GM19238 (cell line): Measurements from ENCODE around the gene NUDT3.

Experiments used
- DNase-seq: peaks from one replicate; pipeline ENCODE4 v3.0.0; 2011; ENCODE audit warnings: low spot score; ENCODE audit not compliant: insufficient read length

The NUDT3 gene

GRCh38 chr6:34239893-34240292, 152.6 kb downstream of the NUDT3 start:
- DNase-seq: no peak

DNA sequence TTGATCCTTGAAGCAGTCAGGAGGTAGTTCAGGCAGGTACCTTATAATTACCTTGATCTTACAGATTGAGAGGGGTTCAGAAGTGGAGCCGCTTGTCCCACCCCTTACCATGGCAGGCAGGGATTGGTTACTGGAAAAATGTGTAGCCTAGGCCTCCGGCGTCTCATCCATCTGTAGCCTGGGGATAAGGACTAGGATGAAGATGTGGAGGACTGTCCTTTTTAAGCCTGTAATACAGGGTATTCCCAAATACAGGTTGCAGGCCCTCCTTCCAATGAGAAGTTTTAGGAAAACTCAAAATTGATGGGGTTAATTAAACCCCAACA, 153.0 kb downstream of the NUDT3 start:
- DNase-seq: no peak

GRCh38 chr6:34238585-34239499, 153.6 kb downstream of the NUDT3 start:
- no peak for DNase-seq

DNA sequence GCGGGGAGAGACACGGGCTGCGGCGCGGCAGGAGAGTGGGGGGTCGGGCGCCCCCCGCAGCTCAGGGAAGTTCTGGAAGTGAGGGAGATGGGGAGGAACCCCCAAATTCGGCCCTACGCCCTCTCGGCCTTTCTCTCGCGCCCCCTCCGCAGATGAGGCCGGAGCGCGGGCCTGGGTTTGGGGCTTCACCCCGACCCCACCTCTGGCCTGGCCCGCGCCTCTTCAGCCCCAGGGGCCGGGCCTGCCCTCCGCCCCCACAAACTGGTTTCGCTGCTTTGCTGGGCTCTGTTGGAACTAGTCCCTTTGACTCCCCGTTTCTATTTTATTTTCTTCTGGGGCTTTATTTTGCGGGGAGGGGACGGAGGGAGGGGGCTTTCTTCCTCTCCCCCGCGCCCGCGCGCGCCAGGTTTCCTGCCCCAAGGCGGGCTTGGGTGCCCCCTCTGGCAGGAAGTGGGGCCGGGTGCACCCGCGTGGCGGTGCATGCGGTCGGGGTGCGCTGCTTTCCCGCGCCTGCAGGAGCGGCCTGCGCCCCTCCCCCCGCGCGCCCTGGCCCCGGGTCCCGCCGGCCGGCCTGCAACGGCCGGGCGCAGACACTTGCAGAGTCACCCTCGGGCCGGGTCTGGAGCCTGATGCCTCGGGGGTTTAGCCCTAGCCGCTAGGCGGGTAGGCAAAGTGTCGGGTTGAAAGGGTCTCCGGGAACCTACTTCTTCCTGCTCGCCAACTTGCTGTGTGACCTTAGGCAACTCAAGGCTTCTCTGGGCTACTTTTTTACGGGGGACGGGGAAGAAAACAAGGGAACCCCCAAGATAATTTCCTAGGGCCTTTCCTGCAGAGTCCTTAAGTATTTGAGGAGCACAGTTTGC, 154.5 kb downstream of the NUDT3 start:
- DNase-seq: peak; percentile 76

GRCh38 chr6:34237316-34237721, 155.2 kb downstream of the NUDT3 start:
- DNase-seq: peak; percentile 56

GRCh38 chr6:34236443-34237315, 155.8 kb downstream of the NUDT3 start, which contains the start of gene HMGA1:
TSS of gene HMGA1 (plus strand) at chr6:34236873. CDS start at chr6:34240781, 3,908 bp downstream.
- DNase-seq: peak; percentile 95

GRCh38 chr6:34236131-34236442, 156.4 kb downstream of the NUDT3 start:
- DNase-seq: no peak

DNA sequence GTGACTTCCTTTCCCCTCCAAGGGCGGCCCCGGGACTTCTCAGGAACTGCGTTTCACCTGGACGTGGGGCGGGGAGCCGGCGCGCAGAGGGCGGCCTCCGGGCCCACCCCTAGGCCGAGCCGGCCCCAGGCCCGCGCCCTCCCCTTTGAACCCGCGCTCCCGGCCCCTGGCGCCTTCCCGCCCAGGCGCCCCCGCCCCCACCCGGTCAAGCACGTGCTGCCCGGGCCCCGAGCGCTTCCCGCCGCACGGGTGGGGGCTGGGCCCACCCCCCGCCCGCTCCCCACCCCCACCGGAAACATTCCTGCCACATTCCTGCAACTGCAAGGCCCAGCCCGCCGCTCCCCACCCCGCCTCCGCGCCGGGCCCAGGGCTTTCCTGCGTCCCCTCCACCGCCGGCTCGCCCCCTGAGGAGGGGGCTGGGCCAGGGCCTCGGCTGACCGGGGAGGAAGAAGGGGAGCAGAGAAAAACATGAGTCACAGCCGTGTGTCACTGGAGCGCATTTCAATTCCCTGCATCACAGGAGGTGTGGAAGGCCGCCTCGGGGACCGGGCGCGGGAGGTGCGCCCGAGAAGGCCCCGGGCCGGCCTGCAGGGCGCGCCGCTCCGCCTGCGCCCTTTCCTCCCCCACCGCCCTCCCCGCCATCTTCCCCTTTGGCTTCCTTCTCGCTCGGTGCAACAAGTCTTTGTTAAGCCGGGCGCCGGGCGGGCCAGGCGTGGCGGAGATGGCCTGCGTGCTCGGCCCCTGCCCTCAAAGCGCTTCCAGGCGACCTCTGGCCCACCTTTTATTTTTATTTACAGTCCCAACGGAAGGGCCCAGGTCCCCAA, 156.9 kb downstream of the NUDT3 start:
- DNase-seq: peak; percentile 56

GRCh38 chr6:34234667-34235306, 157.7 kb downstream of the NUDT3 start:
- no peak for DNase-seq

- no peak for DNase-seq
Observed at GRCh38 chr6:34233867-34234266, 158.6 kb downstream of the NUDT3 start.

DNA sequence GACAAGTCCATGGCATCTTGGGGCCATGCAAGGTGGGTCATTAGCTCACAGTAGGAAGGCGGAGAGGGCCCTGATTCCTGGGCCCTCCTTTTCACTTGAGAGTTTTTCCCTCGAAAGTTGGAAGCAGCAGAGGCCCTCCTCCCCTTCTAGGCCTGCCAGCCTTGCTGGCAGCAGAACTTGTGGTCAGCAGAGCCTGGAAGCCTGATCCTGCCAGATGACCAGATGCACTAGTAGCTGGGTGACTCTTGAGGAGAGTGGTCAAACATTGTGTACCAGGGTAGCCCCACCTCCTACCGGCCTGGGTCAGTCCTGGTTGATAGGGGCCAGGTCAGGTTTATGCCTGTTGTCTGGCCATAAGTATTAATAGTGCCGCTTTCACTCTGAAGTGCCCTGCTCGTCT, 159.6 kb downstream of the NUDT3 start:
- DNase-seq: no peak

DNA sequence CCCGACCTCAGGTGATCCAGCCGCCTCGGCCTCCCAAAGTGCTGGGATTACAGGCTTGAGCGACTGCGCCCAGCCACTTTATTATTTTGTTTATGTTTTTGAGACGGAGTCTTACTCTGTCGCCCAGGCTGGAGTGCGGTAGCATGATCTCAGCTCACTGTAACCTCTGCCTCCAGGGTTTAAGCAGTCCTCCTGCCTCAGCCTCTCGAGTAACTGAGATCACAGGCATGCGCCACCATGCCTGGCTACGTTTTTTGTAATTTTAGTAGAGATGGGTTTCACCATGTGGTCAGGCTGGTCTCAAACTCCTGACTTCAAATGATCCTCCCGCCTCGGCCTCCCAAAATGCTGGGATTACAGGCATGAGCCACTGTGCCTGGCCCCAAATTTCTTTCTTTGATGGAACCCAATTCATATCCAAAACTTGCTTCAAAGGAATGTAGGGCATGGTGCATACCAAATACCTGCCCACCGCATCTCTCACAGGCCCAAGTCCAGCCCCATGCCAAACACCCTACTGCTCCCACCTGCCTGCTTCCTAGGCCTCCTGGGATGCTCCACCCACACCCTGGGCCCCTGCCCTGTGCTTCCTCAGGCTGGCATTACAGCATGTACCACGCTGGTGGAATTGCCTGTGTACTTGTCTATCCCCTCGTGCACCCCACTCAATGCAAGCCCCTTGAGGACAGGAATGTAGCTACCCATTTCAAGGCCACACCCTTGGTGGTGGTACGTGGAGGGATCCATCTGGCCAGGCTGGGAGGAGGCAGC, 160.7 kb downstream of the NUDT3 start:
- DNase-seq: no peak

GRCh38 chr6:34230653-34231371, 161.7 kb downstream of the NUDT3 start:
- no peak for DNase-seq

- DNase-seq: no peak
Observed at GRCh38 chr6:34229877-34230276, 162.6 kb downstream of the NUDT3 start.
